Psoas muscle (tissue), 8 donors: ENCODE measurements around the gene TBC1D21. TPM values are rescaled to one million over a fixed set of nuclear protein-coding genes. Genes with fewer than 3 reads are reported as not detected.

ENCODE experiments used
- ATAC-seq, 4 donors: fragments of 200-7000 bp; cut with Tn5 transposase; one replicate each; pipeline ENCODE4 v1.9.1; 2020; ENCODE audit warnings: moderate library complexity in 3 of 4, mild to moderate bottlenecking in 2 of 4
- DNase-seq, 2 donors: peaks; one replicate each; pipeline ENCODE4 v3.0.0-alpha.2; 2020
- H3K27ac ChIP-seq: fragments of 200-600 bp; one replicate; pipeline ENCODE4 v1.8.0; 2022
- H3K27me3 ChIP-seq, 3 donors: fragments of 200-600 bp in 1 of 3; one replicate each; pipeline versions ENCODE4 v1.6.1 to v1.8.0; 2013 to 2022; ENCODE audit warnings: low read length in 2 of 3, mild to moderate bottlenecking in 2 of 3, moderate library complexity in 1 of 3; ENCODE audit not compliant: insufficient read depth in 3 of 3
- H3K36me3 ChIP-seq, 2 donors: fragments of 200-600 bp in 1 of 2; one replicate each; pipeline versions ENCODE4 v1.6.1 to v1.8.0; 2013 to 2022; ENCODE audit warnings: low read depth in 1 of 2, mild to moderate bottlenecking in 1 of 2, moderate library complexity in 1 of 2; ENCODE audit not compliant: insufficient read depth in 1 of 2
- H3K4me1 ChIP-seq: fragments of 200-600 bp; one replicate; pipeline ENCODE4 v1.8.0; 2022
- H3K4me3 ChIP-seq: fragments of 200-600 bp; one replicate; pipeline ENCODE4 v1.8.0; 2022; ENCODE audit warnings: mild to moderate bottlenecking
- H3K9me3 ChIP-seq: fragments of 200-600 bp; one replicate; pipeline ENCODE4 v1.8.0; 2022
- WGBS, 3 donors: extraction: QIAGEN DNeasy Blood & Tissue Kit; methylation state at CpG; one replicate each; pipeline versions ENCODE4 v1.1.6 to v1.1.7; 2013; 5-methylcytosine and 5-hydroxymethylcytosine counted together
- intact Hi-C, 2 donors: fragments of 100-400 bp; cut with DNase I; formaldehyde crosslinking; loops; one replicate each; pipeline versions ENCODE4 v1.11.0 to v1.14.2; 2022
- polyA plus RNA-seq, 3 donors: library from polyadenylated mRNA; stranded (reverse); fragments of 200-250 nt; gene quantifications; one replicate each; pipeline ENCODE4 v1.2.3, GENCODE V29; 2013
- total RNA-seq, 4 donors: library from RNA; stranded (reverse); fragmentation: NEBNext Ultra II Directional in 2 of 4; extraction: Animal tissue kit (Norgen Biotek cat#: 25700) in 2 of 4; gene quantifications; one replicate each; pipeline versions ENCODE4 v1.2.1 to v1.2.4, GENCODE V29; 2021 to 2023
- TF ChIP-seq, protein P1 (sequence below): fragments of 200-600 bp; IDR thresholded peaks from one replicate; pipeline ENCODE4 v1.8.0; 2022; ENCODE audit warnings: antibody characterized with exemption
- donor health status: healthy with polysubstance abuse.
- donor health status: DM: no; HTN: no; CAD: no; lungs with moderate emphysema.
- donor health status: Bipolar disorder and iron deficiency.
- donor health status: healthy.
- donor health status: DM: yes; HTN: yes; CAD: no.
- donor health status: DM: no; HTN: no; CAD: no.
- donor health status: DM: no; HTN: no; CAD: no.
- donor health status: DM: yes; HTN: yes; CAD: no.

Gene TBC1D21
- total and polyA plus RNA-seq, 7 donors, result not detected

DNA sequence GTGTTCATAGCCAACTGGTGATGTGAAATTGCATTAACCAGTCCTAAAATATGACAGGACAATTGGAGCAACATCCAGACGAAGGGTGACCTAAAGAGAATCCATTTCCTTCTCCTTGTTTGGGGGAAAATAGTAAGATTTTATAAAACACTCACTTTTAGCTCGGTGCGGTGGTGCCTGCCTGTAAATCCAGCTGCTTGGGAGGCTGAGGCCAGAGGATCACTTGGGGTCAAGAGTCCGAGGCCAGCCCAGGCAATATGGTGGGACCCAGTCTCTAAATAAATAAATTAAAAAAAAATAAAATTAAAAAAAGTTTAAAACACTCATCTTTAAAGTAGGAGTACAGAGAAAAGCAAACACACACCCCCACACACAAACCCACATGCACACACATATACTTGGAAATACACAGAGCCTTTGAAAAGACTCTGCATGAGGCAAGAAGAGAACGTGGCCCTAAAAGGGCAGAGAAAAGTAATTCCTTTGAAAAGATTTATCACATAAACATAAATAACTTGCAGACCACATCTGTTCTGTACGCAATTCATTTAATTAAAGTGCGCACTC lies 38.7 kb downstream of the TBC1D21 start:
- intact Hi-C loops, result loop anchor here in 1 of 2 donors (10.0 kb wide), 1 partner anchor 347 kb away; no protein-coding TSS in a partner anchor
- Histone ChIP-seq H3K4me1 (no peaks in the 10 kb centered on the region), H3K27me3 (peaks cover 0 to 2% (median 0%) of the 10 kb centered on the region in 3 donors), H3K27ac (no peak overlapping the region), H3K9me3 (no peaks in the 10 kb centered on the region), H3K36me3 (no peaks in the 10 kb centered on the region), H3K4me3 (no peak overlapping the region)
- TF ChIP-seq, protein P1, sequence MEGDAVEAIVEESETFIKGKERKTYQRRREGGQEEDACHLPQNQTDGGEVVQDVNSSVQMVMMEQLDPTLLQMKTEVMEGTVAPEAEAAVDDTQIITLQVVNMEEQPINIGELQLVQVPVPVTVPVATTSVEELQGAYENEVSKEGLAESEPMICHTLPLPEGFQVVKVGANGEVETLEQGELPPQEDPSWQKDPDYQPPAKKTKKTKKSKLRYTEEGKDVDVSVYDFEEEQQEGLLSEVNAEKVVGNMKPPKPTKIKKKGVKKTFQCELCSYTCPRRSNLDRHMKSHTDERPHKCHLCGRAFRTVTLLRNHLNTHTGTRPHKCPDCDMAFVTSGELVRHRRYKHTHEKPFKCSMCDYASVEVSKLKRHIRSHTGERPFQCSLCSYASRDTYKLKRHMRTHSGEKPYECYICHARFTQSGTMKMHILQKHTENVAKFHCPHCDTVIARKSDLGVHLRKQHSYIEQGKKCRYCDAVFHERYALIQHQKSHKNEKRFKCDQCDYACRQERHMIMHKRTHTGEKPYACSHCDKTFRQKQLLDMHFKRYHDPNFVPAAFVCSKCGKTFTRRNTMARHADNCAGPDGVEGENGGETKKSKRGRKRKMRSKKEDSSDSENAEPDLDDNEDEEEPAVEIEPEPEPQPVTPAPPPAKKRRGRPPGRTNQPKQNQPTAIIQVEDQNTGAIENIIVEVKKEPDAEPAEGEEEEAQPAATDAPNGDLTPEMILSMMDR, result no peak
- DNase-seq, result peak in 1 of 2 donors; percentile 9
- WGBS, 3 donors, result 78 to 85% (median 80%) methylated on average over 7 of the region's 7 CpGs
- no peak for ATAC-seq

DNA sequence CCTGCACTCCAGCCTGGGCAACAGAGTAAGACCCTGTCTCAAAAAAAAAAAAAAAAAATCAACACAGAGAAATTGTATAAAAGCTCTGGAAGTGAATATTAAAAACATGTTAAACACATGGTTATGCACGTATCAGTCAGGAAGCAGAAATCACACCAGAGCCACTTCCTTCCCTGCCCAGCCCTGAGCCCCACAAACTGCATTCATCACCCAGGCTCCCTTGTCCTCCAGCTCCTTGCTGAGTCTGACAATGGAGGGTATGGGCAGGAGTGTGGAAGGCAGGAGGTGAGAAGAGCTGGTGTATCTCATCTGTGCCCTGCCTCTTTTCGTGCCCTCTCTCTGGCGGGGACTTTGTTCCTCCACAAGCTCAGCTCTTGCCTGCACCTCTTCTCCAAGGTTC lies 40.8 kb downstream of the TBC1D21 start:
- no peaks in the 10 kb centered on the region for H3K36me3 ChIP-seq
- peaks cover 0 to 4% (median 0%) of the 10 kb centered on the region in 3 donors for H3K27me3 ChIP-seq
- 69 to 80% (median 74%) methylated on average over 3 of the region's 3 CpGs for WGBS, 3 donors
- H3K9me3 ChIP-seq, result no peaks in the 10 kb centered on the region
- intact Hi-C loops, result loop anchor here in 1 of 2 donors (10.0 kb wide), 1 partner anchor 349 kb away; no protein-coding TSS in a partner anchor
- ATAC-seq (no peak), DNase-seq (no peak)
- H3K4me3 ChIP-seq, result no peak overlapping the region
- no peak overlapping the region for H3K27ac ChIP-seq
- no peaks in the 10 kb centered on the region for H3K4me1 ChIP-seq
- TF ChIP-seq, protein P1, result no peak

DNA sequence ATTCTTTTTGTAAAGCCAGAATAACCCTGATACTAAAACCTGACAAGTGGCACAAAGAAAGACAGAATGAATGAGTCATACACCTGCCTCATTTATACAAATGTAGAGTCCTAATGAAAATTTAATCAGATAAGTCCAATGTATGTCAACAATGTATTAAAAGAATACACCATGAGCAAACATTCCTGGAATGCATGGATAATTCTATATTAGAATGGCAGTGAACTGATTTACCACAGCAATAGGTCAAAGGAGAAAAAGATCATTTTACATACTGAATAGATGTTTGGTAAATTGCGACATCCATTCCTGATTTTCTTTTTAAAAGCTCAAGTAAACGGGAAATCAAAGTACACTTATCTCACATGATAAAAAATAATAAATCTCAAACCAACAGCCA lies 41.7 kb downstream of the TBC1D21 start:
- Histone ChIP-seq H3K4me3 (no peak overlapping the region), H3K27me3 (peaks cover 0 to 4% (median 0%) of the 10 kb centered on the region in 3 donors), H3K27ac (no peak overlapping the region), H3K9me3 (no peaks in the 10 kb centered on the region), H3K4me1 (no peaks in the 10 kb centered on the region), H3K36me3 (no peaks in the 10 kb centered on the region)
- TF ChIP-seq, protein P1, result no peak
- 53 to 67% (median 63%) methylated on average over 2 of the region's 2 CpGs for WGBS, 3 donors
- ATAC-seq (no peak), DNase-seq (no peak)
- intact Hi-C loops, result loop anchor here in 1 of 2 donors (10.0 kb wide), 1 partner anchor 350 kb away; no protein-coding TSS in a partner anchor

DNA sequence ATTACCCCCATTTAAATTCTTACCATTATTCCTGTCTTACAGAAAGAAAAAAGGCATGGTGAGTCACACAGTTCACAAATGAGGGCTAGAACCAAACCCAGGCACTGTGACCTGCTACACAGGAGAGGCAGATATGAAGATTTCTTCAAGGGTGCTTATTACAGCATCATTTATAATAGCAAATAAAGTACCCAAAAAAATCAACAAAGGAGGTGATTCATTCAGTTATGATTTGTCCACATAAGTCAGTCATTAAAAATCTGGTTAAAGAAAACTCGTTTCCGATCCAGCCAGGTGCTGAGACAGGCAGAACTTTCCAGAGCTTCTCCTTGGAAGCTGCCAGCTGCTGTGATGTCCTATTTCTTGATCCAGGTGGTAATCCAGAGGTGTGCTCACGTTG lies 45.4 kb downstream of the TBC1D21 start:
- intact Hi-C loops, result loop anchor here in 1 of 2 donors (10.0 kb wide), 1 partner anchor 354 kb away; no protein-coding TSS in a partner anchor
- TF ChIP-seq, protein P1, result no peak
- Histone ChIP-seq H3K27me3 (peaks cover 0 to 2% (median 0%) of the 10 kb centered on the region in 3 donors), H3K4me1 (peaks cover 16% of the 10 kb centered on the region), H3K27ac (no peak overlapping the region), H3K9me3 (no peaks in the 10 kb centered on the region), H3K4me3 (no peak overlapping the region), H3K36me3 (no peaks in the 10 kb centered on the region)
- DNase-seq (no peak), ATAC-seq (no peak)
- WGBS, 3 donors, result 91 to 94% (median 93%) methylated on average over 3 of the region's 3 CpGs
